ENCODE results near the gene GCN1. TPM values are rescaled to one million over a fixed set of nuclear protein-coding genes. Genes with fewer than 3 reads are reported as not detected.

GCN1 gene
- total and polyA plus RNA-seq, 2 experiments from 2014 or later: 28.2 to 197 TPM

DNA sequence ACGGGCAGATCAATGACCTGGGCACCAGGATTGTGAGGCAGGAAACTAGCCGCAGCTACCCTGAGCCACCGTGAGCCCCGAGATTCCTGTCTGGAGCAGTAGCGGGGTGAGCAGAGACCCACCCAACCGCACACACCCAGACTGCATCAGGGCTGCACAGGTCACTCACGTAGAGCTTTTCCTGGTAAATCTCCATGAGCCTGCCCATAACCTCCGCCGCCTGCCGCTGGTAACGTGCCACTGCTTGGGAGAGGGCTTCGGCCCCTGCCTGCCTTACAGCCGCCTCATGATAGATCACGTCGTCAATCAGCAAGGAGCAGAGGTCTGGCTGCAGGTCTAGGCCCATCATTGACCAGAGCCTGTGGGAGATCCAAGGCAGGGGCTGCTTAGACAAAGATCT, 39.4 kb downstream of the GCN1 start:
- H2AFZ ChIP-seq: no peak overlapping the region
- DNase-seq (ENCODE audit: low spot score): no peak
- no peaks in the 10 kb centered on the region for H3K4me1 ChIP-seq (ENCODE audit: insufficient read depth)
- no peaks in the 10 kb centered on the region for H3K27me3 ChIP-seq
- H3K36me3 ChIP-seq (replicated peaks; ENCODE audit: insufficient read depth, low read depth): no peaks in the 10 kb centered on the region
- H4K20me1 ChIP-seq (ENCODE audit: insufficient read depth, poor library complexity, severe bottlenecking): no peaks in the 10 kb centered on the region
- H3K27ac ChIP-seq: no peak overlapping the region
- no peaks in the 10 kb centered on the region for H3K9me3 ChIP-seq (ENCODE audit: low read depth)
- no peaks in the 10 kb centered on the region for H3K79me2 ChIP-seq
- H3K9me2 ChIP-seq (replicated peaks; ENCODE audit: insufficient read depth): no peaks in the 10 kb centered on the region
- no peak overlapping the region for H3K4me3 ChIP-seq
- TF ChIP-seq EZH2 (IDR thresholded peaks at IDR 0.05; ENCODE audit: borderline replicate concordance) (no peak), CTCF (IDR thresholded peaks at IDR 0.05; ENCODE audit: poor library complexity) (no peak), EZH2phosphoT487 (IDR thresholded peaks at IDR 0.05; ENCODE audit: low read depth, severe bottlenecking, unreplicated experiment) (no peak)
- 98% methylated on average over 15 of the region's 15 CpGs for WGBS (ENCODE audit: low lambda C conversion rate, missing lambda C conversion rate)
- H3K4me2 ChIP-seq: no peak overlapping the region

GRCh38 chr12:120150919-120151525, 43.5 kb downstream of the GCN1 start:
- Histone ChIP-seq H3K4me2 (no peak overlapping the region), H3K4me1 (ENCODE audit: insufficient read depth) (no peaks in the 10 kb centered on the region), H2AFZ (no peak overlapping the region), H3K9me3 (ENCODE audit: low read depth) (no peaks in the 10 kb centered on the region), H3K27me3 (no peaks in the 10 kb centered on the region), H3K79me2 (no peaks in the 10 kb centered on the region), H3K4me3 (no peak overlapping the region), H3K27ac (no peak overlapping the region), H3K36me3 (replicated peaks; ENCODE audit: insufficient read depth, low read depth) (no peaks in the 10 kb centered on the region), H4K20me1 (ENCODE audit: insufficient read depth, poor library complexity, severe bottlenecking) (no peaks in the 10 kb centered on the region), H3K9me2 (replicated peaks; ENCODE audit: insufficient read depth) (no peaks in the 10 kb centered on the region)
- no peak for DNase-seq (ENCODE audit: low spot score)
- TF ChIP-seq EZH2 (IDR thresholded peaks at IDR 0.05; ENCODE audit: borderline replicate concordance) (no peak), CTCF (IDR thresholded peaks at IDR 0.05; ENCODE audit: poor library complexity) (no peak), EZH2phosphoT487 (IDR thresholded peaks at IDR 0.05; ENCODE audit: low read depth, severe bottlenecking, unreplicated experiment) (no peak)
- 98% methylated on average over 22 of the region's 22 CpGs for WGBS (ENCODE audit: low lambda C conversion rate, missing lambda C conversion rate)

GRCh38 chr12:120148011-120148410, 46.5 kb downstream of the GCN1 start:
- Histone ChIP-seq H3K36me3 (replicated peaks; ENCODE audit: insufficient read depth, low read depth) (no peaks in the 10 kb centered on the region), H4K20me1 (ENCODE audit: insufficient read depth, poor library complexity, severe bottlenecking) (no peaks in the 10 kb centered on the region), H3K4me3 (no peak overlapping the region), H2AFZ (no peak overlapping the region), H3K4me2 (no peak overlapping the region), H3K27ac (no peak overlapping the region), H3K79me2 (no peaks in the 10 kb centered on the region), H3K9me3 (ENCODE audit: low read depth) (no peaks in the 10 kb centered on the region), H3K27me3 (no peaks in the 10 kb centered on the region), H3K4me1 (ENCODE audit: insufficient read depth) (no peaks in the 10 kb centered on the region), H3K9me2 (replicated peaks; ENCODE audit: insufficient read depth) (no peaks in the 10 kb centered on the region)
- TF ChIP-seq EZH2 (IDR thresholded peaks at IDR 0.05; ENCODE audit: borderline replicate concordance): no peak
- WGBS (ENCODE audit: low lambda C conversion rate, missing lambda C conversion rate): 85% methylated on average over 11 of the region's 11 CpGs
- no peak for DNase-seq (ENCODE audit: low spot score)

DNA sequence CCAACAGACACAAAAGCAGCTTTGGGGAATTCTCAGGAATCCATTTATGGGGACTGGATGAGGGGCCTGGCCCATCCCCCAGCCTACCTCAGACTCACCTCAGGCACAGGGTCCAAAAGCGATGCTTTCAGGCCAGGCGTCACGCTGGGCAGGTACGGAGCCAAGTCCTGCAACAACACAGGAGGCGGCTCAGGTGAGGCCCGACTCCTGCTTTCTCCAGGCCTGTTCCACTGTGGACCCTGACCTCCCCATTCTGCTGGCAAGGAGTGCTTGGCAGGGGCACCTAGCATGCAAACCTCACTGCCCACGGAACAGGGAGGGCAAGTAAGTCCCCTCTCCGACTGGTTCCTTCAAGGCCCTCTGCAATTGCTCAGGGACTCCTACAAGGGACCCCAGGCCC, 49.4 kb downstream of the GCN1 start:
- DNase-seq (ENCODE audit: low spot score): no peak
- Histone ChIP-seq H3K27me3 (no peaks in the 10 kb centered on the region), H3K36me3 (replicated peaks; ENCODE audit: insufficient read depth, low read depth) (no peaks in the 10 kb centered on the region), H3K4me2 (no peak overlapping the region), H3K27ac (no peak overlapping the region), H3K4me1 (ENCODE audit: insufficient read depth) (no peaks in the 10 kb centered on the region), H3K4me3 (no peak overlapping the region), H2AFZ (no peak overlapping the region), H3K9me3 (ENCODE audit: low read depth) (no peaks in the 10 kb centered on the region), H3K9me2 (replicated peaks; ENCODE audit: insufficient read depth) (no peaks in the 10 kb centered on the region), H3K79me2 (no peaks in the 10 kb centered on the region), H4K20me1 (ENCODE audit: insufficient read depth, poor library complexity, severe bottlenecking) (no peaks in the 10 kb centered on the region)
- TF ChIP-seq EZH2 (IDR thresholded peaks at IDR 0.05; ENCODE audit: borderline replicate concordance) (no peak), CTCF (IDR thresholded peaks at IDR 0.05; ENCODE audit: poor library complexity) (no peak)
- WGBS (ENCODE audit: low lambda C conversion rate, missing lambda C conversion rate): over 99% methylated on average over 8 of the region's 8 CpGs
